Transverse colon (tissue), 3 donors: ENCODE data around the gene IL15RA.

Experiments
- EP300 ChIP-seq: sonication (generic); formaldehyde crosslinking; IDR thresholded peaks from one replicate; pipeline ENCODE4 v1.6.1; 2017; ENCODE audit warnings: antibody characterized with exemption, low read depth
- POLR2A ChIP-seq: fragments of 450-650 bp; IDR thresholded peaks from one replicate; pipeline ENCODE4 v1.6.1; 2016; ENCODE audit warnings: antibody characterized with exemption, mild to moderate bottlenecking, moderate library complexity
- TF ChIP-seq, protein P1 (sequence below), 5 experiments: fragments of 200-600 bp in 3 of 5; fragments of 450-650 bp in 2 of 5; sonication (generic) in 3 of 5; IDR thresholded peaks; 1 replicate in 2 of 5; 2 replicates in 3 of 5; pipeline ENCODE4 v1.5.1; 2016 to 2017; ENCODE audit warnings: antibody characterized with exemption in 5 of 5, inconsistent platforms in 3 of 5, mild to moderate bottlenecking in 2 of 5, moderate library complexity in 1 of 5

DNA sequence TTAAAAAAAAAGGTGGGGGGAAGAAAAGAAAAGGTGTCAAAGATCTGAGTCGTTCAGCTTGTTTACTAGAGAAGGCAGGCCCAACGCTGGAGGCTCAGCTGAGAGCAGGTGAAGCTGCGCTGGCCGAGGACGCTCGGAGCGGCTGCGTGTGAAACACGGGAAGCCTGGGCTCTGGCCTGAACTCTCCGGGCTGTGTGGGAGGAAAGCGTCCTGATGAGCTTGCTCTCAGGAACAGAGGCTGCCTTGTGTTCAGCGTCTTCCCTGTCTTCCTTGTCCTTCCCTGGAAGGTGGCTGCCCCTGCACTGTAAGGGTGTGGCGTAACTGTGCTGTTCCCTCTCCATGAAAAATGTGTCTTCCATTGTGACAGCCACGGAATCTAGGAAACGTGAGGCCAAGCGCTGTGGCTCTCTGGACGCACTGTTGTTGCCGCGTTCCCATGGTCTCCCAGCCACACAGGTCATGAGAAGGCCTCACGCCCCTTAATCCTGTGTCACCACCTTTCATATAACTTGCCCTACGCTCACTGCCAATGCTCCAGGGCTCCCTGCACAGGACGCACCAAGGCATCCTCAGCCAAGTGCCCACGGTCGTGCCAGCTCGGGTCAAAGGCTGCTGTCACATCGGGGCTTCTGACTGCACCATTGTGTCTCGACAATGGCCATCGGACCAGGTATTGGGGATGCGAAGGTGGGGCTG lies 15.8 kb downstream of the IL15RA start:
- TF ChIP-seq, protein P1, sequence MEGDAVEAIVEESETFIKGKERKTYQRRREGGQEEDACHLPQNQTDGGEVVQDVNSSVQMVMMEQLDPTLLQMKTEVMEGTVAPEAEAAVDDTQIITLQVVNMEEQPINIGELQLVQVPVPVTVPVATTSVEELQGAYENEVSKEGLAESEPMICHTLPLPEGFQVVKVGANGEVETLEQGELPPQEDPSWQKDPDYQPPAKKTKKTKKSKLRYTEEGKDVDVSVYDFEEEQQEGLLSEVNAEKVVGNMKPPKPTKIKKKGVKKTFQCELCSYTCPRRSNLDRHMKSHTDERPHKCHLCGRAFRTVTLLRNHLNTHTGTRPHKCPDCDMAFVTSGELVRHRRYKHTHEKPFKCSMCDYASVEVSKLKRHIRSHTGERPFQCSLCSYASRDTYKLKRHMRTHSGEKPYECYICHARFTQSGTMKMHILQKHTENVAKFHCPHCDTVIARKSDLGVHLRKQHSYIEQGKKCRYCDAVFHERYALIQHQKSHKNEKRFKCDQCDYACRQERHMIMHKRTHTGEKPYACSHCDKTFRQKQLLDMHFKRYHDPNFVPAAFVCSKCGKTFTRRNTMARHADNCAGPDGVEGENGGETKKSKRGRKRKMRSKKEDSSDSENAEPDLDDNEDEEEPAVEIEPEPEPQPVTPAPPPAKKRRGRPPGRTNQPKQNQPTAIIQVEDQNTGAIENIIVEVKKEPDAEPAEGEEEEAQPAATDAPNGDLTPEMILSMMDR (IDR thresholded peaks at IDR 0.05), result no peak
- TF ChIP-seq EP300 (no peak), POLR2A (no peak)
